ENCODE results near the gene PIK3AP1.

DNA sequence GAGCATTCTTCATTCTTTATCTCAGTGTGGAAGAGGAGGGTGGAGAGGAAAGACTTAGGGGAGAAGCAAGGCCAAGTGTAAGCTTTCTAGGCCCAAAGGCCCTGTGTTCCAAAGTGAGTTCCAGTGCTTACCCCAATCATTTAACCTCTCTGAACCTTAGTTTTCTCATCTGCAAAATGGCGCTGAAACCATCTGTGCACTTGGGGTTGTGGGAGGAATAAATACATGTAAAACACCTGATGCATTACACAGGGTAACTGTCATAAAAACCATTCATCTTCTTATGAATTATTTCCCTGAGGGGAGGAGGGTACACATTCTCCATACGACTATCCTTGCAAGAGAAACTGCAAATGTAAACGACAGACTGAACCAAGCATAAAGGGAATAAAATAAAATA, 19.0 kb downstream of the PIK3AP1 start:
- TF ChIP-seq, protein P1, sequence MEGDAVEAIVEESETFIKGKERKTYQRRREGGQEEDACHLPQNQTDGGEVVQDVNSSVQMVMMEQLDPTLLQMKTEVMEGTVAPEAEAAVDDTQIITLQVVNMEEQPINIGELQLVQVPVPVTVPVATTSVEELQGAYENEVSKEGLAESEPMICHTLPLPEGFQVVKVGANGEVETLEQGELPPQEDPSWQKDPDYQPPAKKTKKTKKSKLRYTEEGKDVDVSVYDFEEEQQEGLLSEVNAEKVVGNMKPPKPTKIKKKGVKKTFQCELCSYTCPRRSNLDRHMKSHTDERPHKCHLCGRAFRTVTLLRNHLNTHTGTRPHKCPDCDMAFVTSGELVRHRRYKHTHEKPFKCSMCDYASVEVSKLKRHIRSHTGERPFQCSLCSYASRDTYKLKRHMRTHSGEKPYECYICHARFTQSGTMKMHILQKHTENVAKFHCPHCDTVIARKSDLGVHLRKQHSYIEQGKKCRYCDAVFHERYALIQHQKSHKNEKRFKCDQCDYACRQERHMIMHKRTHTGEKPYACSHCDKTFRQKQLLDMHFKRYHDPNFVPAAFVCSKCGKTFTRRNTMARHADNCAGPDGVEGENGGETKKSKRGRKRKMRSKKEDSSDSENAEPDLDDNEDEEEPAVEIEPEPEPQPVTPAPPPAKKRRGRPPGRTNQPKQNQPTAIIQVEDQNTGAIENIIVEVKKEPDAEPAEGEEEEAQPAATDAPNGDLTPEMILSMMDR (IDR thresholded peaks at IDR 0.05; ENCODE audit: insufficient read depth, low read depth, low read length) = no peak
- TF ChIP-seq EZH2 (IDR thresholded peaks at IDR 0.05; ENCODE audit: insufficient read depth, low read length) = no peak

All from astrocyte (in vitro differentiated cells and primary cell).